ENCODE results near the gene RPL18.

- TF ChIP-seq, protein P1, sequence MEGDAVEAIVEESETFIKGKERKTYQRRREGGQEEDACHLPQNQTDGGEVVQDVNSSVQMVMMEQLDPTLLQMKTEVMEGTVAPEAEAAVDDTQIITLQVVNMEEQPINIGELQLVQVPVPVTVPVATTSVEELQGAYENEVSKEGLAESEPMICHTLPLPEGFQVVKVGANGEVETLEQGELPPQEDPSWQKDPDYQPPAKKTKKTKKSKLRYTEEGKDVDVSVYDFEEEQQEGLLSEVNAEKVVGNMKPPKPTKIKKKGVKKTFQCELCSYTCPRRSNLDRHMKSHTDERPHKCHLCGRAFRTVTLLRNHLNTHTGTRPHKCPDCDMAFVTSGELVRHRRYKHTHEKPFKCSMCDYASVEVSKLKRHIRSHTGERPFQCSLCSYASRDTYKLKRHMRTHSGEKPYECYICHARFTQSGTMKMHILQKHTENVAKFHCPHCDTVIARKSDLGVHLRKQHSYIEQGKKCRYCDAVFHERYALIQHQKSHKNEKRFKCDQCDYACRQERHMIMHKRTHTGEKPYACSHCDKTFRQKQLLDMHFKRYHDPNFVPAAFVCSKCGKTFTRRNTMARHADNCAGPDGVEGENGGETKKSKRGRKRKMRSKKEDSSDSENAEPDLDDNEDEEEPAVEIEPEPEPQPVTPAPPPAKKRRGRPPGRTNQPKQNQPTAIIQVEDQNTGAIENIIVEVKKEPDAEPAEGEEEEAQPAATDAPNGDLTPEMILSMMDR (IDR thresholded peaks at IDR 0.05): no peak
- TF ChIP-seq ZFX (IDR thresholded peaks at IDR 0.05; ENCODE audit: borderline replicate concordance): no peak
Measured at GRCh38 chr19:48627201-48627864, 8.4 kb upstream of the RPL18 start.

All from 22Rv1 (cell line).